RWPE1 (cell line): Measurements from ENCODE around the gene FBN2.
"Not testable (repeated sequence)": the region's sequence is repeated elsewhere in the genome, so short reads cannot be mapped to it uniquely, and the experiment has no call there.

ENCODE experiments used
- CTCF ChIA-PET: fragments of 350-600 bp; sonication (Branson Sonifier 250); formaldehyde crosslinking; extraction: SDS; loops from one replicate; lab custom pipeline; 2021; lab: Yijun Ruan, JAX
- POLR2A ChIA-PET: fragments of 400-600 bp; formaldehyde crosslinking; extraction: SDS; loops from one replicate; lab custom pipeline; 2020; ENCODE audit warnings: antibody characterized with exemption; ENCODE audit not compliant: low non-redundant PET; lab: Yijun Ruan, JAX
- DNase-seq: peaks from one replicate; pipeline ENCODE4 v3.0.0; 2012; ENCODE audit warnings: low spot score
- H3K27ac ChIP-seq: fragments of 450-650 bp; 2 replicates; pipeline ENCODE4 v1.5.1; 2017
- TF ChIP-seq, protein P1 (sequence below): fragments of 450-650 bp; conservative IDR thresholded peaks from 2 replicates; pipeline ENCODE4 v1.5.1; 2017; ENCODE audit warnings: low read depth, mild to moderate bottlenecking

FBN2 gene

DNA sequence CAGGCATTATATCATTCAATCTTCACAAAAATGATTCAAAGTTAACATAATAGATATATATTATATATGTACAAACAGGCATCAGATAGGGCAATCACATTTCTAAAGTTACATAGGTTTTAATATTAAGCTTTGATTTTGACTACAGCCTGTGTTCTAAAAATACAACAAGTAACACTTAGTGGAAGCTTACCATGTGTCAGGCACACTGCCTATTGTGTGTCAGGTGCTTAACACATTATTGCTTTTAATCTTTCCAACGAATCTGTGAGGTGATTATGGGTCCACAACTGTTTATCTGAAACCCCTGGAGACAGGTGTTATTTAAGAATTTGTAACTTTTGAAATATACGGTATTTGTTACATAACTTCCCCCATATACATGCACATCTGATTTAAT is 25.2 kb downstream of the FBN2 start:
- DNase-seq: no peak
- TF ChIP-seq, protein P1, sequence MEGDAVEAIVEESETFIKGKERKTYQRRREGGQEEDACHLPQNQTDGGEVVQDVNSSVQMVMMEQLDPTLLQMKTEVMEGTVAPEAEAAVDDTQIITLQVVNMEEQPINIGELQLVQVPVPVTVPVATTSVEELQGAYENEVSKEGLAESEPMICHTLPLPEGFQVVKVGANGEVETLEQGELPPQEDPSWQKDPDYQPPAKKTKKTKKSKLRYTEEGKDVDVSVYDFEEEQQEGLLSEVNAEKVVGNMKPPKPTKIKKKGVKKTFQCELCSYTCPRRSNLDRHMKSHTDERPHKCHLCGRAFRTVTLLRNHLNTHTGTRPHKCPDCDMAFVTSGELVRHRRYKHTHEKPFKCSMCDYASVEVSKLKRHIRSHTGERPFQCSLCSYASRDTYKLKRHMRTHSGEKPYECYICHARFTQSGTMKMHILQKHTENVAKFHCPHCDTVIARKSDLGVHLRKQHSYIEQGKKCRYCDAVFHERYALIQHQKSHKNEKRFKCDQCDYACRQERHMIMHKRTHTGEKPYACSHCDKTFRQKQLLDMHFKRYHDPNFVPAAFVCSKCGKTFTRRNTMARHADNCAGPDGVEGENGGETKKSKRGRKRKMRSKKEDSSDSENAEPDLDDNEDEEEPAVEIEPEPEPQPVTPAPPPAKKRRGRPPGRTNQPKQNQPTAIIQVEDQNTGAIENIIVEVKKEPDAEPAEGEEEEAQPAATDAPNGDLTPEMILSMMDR: no peak
- ChIA-PET CTCF (no interaction called here), POLR2A (no interaction called here)
- H3K27ac ChIP-seq: no peak overlapping the region

DNA sequence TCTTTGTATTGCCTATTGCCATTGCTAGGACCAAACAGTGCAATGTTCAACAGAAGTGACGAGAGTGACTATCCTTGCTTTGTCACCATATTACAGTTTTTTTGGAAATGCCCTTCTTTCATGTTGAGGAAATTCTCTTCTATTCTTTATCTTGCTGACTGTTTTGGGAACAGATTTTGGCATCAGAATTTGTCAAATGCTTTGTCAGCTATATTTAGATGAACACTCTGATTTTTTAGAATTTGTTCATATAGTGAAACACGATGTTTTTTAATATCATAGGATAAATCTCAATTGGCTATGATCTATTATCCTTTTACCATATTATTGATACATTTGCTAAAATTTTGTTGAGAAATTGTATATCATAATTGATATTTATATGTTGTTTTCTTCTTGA is 31.4 kb downstream of the FBN2 start:
- ChIA-PET POLR2A (no interaction called here), CTCF (no interaction called here)
- H3K27ac ChIP-seq: no peak overlapping the region
- no peak for DNase-seq
- TF ChIP-seq, protein P1: no peak

DNA sequence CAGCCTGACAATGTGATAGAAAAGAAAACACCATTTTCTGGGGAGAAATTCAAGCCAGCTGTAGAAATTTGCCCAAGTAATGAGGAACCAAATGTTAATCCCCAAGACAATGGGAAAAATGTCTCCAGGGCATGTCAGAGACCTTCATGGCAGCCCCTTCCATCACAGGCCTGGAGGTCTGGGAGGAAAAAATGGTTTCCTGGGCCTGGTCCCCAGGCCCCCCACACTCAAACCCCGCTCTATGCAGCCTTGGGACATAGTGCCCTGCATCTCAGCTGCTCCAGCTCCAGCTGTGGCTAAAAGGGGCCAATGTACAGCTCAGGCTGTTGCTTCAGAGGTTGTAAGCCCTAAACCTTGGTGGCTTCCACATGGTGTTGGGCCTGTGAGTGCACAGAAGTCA is 34.3 kb downstream of the FBN2 start:
- DNase-seq, H3K27ac ChIP-seq, POLR2A ChIA-PET: not testable (repeated sequence)
- CTCF ChIA-PET: interaction anchor here (0.6 kb wide), 1 partner anchor 14 kb away, joined by 4 read pairs; no protein-coding TSS in a partner anchor

DNA sequence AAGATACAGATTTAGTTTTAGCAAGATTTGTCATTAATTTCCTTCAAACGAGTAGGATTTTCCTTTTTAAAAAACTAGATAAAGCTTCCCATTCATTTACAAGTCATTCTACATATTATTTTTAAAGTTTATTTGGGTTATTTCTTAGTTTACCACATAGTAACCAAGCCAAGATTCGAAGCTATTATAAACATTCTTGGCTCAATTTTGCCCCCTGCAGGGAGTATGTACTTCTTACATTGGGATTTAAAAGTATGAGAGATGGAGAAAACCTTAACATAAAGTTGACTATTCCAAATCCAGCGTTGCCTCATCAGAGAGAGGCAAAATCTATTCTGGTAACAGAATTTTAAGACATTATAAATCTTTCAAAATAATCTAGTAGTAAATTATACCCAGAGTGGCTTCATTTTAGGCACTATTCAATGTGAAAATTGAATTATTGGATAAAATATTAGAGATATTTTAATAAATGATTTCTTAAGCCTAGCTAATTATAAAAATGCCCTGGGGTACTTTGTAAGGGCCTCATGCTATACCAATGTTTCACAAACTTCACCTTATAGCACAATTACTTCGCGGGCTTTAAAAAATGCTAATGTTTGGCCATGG is 39.1 kb downstream of the FBN2 start:
- peak; percentile 38 for DNase-seq
- no peak overlapping the region for H3K27ac ChIP-seq
- ChIA-PET POLR2A (no interaction called here), CTCF (interaction anchor here (0.5 to 1.3 kb wide), 10 partner anchors 11 to 935 kb away, joined by 3 to 8 read pairs (median 3); no protein-coding TSS in a partner anchor)
- TF ChIP-seq, protein P1: peak; percentile 32

DNA sequence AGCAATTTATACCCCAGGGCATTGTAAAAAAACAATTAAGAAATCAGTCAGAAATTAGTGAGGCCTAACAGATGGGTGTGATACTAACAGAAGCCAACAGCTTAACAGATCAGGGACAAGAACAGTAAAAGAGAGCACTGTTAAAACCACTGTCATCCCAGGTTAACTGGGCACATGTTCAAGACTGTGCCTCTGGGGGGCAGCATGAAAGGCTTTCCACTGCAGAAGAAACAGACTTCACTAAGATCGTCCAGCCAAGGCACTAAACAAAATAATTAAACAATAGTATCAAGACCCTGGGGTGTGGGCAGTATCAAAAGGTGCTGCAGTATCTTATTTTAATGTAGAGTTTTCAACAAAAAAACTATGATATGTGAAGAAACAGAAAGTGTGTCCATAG is 43.5 kb downstream of the FBN2 start:
- ChIA-PET POLR2A (no interaction called here), CTCF (interaction anchor here (0.6 kb wide), 1 partner anchor 84 kb away, joined by 3 read pairs; no protein-coding TSS in a partner anchor)
- no peak overlapping the region for H3K27ac ChIP-seq
- DNase-seq: no peak
- TF ChIP-seq, protein P1: no peak

DNA sequence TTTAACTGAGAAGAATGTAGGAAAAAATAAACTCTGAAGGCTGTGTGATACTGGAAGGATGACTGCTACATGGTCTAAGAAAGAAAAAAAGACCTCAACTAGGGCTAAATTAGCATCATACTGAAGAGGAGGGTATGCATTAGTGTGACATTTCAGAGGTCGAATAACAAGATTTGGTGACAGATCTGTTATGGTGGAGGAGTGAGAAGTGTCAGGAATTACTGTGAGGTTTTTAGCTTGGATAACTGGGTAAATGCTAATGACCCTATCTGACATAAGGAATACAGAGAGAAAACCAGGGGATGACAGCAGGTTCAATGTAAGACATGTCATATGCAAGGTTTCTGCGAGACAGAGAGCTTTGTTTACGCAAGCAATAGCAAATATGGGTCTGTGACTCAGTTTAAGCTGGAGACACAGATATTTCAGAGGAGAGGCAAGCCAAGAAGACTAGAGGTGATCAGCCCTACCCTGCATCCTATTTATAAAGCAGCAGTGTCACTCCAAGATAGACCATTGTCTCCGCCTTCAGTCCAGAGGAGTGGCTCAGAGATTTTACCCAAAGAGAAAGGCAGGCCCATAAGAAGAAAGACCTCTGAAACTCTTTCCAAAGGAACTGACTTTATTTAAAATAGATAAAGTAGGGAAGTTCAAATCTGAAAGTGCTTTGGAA is 44.3 kb downstream of the FBN2 start:
- TF ChIP-seq, protein P1: no peak
- DNase-seq: no peak
- no peak overlapping the region for H3K27ac ChIP-seq
- ChIA-PET POLR2A (no interaction called here), CTCF (interaction anchor here (0.6 to 0.7 kb wide), 2 partner anchors 83 to 1985 kb away, joined by 3 to 4 read pairs; no protein-coding TSS in a partner anchor)

DNA sequence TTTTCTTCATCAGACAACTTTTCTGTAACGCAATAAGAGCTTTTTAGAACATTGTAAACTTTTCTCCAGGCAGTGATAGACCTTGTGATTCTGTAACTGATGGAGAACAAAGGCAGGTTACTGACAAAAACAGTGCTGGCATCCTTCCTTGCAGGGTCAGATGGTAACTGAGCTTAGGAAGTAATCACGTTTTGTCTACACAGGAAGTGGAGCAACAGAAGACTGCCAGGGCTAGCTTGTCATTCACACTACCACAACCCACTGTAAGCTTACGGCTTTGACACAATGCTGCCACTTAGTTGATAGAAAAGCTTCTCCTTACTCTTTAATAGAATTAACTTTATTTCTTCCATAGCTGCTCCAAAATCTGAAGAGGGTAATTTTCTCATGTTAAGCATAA is 46.8 kb downstream of the FBN2 start:
- no peak overlapping the region for H3K27ac ChIP-seq
- ChIA-PET POLR2A (no interaction called here), CTCF (interaction anchor here (0.6 kb wide), 1 partner anchor 1565 kb away, joined by 3 read pairs; no protein-coding TSS in a partner anchor)
- no peak for DNase-seq
- TF ChIP-seq, protein P1: no peak
